GM21528 (cell line): ENCODE results near the gene EFNA3.

Experiments
- ATAC-seq: cut with Tn5 transposase; IDR thresholded peaks from one replicate; pipeline ENCODE4 v1.9.1; 2021; ENCODE audit warnings: mild to moderate bottlenecking, moderate library complexity; ENCODE audit not compliant: unreplicated experiment, low FRiP score

EFNA3 gene

GRCh38 chr1:155082301-155083051, 3.8 kb downstream of the EFNA3 start:
- no peak for ATAC-seq

- no peak for ATAC-seq
Observed at GRCh38 chr1:155083052-155083541, 4.5 kb downstream of the EFNA3 start.

DNA sequence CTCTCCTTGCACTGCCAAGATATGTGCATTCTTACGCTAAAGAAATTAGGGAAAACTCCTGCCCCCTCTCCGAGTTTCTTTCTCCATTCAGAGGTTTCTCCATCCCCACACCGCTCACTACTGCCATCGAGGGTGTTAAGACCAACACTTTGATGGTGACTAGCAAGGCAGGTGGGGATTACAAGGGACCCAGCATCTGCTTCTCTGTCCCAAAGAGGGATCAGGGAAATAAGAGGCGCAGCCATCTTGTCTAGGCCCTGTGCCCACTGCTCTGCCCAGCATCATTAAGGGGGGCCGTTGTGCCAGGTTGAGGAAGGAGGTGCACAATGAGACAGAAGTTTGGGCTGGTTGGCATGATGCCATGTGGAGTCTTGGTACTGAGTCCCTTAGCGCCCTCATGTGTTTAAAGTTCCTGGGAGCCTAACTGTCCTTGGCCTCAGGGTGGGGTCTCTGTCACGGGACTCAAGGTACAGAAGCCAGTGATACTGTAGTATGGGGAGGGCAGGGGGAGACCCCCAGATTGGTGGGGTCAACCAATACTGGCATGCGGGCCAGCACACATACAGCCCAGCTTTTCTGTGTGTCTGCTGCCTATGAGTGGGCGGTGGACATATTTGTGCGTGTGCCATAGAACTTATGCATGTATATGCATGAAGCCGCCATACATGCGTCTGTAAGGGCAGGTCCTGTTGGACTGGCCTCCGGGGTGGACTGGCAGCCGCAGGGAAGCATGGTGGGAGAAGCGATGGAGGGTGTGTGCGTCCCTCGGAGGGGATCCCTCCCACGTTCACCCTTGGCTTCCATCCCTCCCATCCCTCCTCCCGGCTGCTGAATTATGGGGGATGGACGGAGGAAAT, 5.5 kb downstream of the EFNA3 start:
- peak; percentile 2 for ATAC-seq

DNA sequence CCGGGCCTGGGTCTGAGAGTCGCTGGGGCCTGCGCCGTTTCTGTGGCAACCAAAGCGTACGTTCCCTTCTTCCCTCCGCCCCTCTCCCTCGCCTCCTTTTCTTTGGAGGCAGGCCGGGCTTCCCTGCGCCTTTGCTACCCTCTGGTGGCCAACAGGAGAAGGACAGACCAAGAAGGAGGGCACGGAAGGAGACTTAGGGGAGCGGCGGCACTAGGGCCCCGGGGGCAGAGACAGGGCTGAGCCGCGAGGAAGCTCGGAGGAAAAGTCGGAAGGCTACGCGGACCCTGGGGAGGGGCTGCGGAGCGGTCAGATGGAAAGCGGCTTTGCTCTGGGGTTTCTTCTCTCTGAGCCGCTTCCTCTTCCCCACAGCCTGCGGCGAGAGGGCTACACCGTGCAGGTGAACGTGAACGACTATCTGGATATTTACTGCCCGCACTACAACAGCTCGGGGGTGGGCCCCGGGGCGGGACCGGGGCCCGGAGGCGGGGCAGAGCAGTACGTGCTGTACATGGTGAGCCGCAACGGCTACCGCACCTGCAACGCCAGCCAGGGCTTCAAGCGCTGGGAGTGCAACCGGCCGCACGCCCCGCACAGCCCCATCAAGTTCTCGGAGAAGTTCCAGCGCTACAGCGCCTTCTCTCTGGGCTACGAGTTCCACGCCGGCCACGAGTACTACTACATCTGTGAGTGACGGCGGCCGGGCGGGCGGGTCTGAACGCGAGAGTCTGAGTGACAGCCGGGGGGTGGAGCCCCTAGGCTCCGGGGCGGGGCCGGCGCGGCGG, 6.3 kb downstream of the EFNA3 start:
- peak; percentile 74 for ATAC-seq

- no peak for ATAC-seq
Observed at GRCh38 chr1:155085504-155086127, 7.0 kb downstream of the EFNA3 start.

DNA sequence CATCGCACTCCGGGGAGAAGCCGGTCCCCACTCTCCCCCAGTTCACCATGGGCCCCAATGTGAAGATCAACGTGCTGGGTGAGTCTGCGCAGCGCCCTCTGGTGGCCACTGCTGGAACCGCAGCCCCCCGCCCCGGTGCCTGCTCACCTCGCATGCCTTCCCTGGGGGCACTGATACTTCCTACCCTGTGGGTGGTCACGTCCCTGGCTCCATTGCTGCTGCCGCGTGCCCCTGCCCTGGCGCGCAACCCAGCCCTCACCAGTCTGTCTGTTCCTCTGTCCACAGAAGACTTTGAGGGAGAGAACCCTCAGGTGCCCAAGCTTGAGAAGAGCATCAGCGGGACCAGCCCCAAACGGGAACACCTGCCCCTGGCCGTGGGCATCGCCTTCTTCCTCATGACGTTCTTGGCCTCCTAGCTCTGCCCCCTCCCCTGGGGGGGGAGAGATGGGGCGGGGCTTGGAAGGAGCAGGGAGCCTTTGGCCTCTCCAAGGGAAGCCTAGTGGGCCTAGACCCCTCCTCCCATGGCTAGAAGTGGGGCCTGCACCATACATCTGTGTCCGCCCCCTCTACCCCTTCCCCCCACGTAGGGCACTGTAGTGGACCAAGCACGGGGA, 7.6 kb downstream of the EFNA3 start:
- no peak for ATAC-seq

DNA sequence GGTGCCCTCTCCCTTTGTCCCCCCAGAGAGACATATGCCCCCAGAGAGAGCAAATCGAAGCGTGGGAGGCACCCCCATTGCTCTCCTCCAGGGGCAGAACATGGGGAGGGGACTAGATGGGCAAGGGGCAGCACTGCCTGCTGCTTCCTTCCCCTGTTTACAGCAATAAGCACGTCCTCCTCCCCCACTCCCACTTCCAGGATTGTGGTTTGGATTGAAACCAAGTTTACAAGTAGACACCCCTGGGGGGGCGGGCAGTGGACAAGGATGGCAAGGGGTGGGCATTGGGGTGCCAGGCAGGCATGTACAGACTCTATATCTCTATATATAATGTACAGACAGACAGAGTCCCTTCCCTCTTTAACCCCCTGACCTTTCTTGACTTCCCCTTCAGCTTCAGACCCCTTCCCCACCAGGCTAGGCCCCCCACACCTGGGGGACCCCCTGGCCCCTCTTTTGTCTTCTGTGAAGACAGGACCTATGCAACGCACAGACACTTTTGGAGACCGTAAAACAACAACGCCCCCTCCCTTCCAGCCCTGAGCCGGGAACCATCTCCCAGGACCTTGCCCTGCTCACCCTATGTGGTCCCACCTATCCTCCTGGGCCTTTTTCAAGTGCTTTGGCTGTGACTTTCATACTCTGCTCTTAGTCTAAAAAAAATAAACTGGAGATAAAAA, 8.4 kb downstream of the EFNA3 start:
- no peak for ATAC-seq

DNA sequence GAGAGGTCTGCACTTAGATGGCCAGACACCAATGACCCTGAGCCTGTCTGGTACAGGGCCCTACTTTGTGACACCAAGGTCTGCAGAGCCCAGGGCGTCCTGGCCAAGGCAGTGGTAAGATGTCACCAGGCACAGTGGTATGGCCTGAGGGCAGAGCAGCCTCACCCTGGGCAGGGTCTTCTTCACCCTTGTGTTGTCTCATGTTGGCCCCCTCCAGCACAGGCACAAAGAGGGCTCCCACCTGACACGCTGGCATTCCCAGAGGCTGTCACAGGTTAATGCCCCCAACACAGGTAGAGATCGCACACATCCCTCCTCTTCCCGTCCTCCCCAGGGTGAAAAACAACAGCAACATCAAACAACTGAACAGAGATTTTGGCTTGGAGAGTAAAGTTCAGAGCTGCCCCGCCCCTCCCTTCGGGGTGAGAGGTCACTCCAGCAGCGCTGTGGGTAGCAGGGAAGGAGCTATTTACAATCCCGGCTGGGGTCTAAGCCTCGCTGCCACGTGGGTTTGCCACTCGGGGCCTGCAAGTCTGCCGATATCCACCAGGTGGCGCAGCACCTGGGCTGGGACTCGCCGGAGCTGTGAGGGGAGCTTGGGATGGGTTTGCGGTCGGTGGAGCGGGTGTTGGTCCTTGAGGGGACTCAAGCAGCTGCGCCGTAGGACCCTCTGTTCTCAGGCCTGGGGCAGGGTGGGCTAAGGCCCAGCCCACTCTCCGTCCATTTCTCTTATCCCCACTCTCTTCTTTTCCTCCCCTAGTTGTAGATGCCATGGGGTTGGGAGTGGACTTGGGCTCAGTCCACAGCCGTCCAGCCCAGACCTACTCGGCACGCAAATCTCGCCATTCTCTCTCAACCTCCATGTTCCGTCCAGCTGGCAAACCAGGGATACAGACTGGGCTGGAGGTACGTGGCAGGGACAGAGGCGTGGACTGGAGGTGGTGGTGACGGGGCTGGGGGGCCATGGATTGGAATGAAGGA, 12.7 kb downstream of the EFNA3 start:
- ATAC-seq, result peak; percentile 49

DNA sequence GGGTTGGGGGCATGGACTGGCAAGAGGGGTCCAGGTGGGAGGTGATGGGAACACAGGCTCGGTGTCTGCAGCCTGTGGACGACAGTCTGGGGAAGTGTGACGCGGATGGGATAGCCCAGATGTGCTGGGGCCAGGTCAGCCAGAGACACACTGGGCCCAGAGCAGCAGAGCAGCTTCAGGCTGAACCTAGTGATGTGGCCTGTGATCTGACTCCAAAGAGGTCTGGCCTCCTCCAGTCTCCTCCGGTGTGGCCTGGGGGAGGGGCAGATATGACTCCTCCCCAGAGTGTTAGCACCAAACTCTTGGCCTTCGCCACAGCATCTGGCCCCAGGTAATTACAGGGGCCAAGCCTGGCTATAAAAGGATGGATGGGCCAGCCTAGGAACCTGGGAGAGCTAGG, 13.5 kb downstream of the EFNA3 start:
- ATAC-seq, result no peak

GRCh38 chr1:155092641-155093040, 14.0 kb downstream of the EFNA3 start:
- no peak for ATAC-seq

- ATAC-seq, result no peak
Observed at GRCh38 chr1:155093911-155094621, 15.4 kb downstream of the EFNA3 start.

- ATAC-seq, result no peak
Observed at GRCh38 chr1:155094622-155094948, 15.9 kb downstream of the EFNA3 start.

DNA sequence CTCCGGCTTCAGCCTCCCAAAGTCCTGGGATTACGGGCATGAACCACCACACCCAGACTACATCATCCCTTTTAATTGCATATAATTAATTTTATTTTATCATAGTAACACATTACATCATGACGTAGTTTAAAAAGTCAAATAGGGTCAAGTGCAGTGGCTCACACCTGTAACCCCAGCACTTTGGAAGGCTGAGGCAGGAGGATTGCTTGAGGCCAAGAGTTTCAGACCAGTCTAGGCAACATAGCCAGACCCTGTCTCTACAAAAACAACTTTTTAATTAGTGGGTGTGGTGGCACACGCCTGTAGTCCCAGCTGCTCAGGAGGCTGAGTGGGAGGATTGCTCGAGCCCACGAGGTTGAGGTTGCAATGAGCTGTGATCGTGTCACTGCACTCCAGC, 20.7 kb downstream of the EFNA3 start:
- ATAC-seq, result no peak

DNA sequence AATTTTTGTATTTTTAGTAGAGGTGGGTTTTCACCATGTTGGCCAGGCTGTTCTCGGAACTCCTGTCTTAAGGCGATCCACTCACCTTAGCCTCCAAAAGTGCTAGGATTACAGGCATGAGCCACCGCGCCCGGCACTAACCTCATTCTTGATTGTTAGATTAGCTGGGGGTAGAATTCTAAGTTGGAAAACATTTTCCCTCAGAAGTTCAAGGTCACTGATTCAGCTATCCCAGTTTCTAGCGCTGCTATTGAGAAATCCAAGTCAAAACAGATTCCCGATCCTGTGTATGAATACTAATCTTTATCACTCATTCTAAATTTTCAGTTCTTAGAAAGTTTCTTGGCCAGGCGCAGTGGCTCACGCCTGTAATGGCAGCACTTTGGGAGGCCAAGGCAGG, 24.7 kb downstream of the EFNA3 start:
- ATAC-seq, result no peak

DNA sequence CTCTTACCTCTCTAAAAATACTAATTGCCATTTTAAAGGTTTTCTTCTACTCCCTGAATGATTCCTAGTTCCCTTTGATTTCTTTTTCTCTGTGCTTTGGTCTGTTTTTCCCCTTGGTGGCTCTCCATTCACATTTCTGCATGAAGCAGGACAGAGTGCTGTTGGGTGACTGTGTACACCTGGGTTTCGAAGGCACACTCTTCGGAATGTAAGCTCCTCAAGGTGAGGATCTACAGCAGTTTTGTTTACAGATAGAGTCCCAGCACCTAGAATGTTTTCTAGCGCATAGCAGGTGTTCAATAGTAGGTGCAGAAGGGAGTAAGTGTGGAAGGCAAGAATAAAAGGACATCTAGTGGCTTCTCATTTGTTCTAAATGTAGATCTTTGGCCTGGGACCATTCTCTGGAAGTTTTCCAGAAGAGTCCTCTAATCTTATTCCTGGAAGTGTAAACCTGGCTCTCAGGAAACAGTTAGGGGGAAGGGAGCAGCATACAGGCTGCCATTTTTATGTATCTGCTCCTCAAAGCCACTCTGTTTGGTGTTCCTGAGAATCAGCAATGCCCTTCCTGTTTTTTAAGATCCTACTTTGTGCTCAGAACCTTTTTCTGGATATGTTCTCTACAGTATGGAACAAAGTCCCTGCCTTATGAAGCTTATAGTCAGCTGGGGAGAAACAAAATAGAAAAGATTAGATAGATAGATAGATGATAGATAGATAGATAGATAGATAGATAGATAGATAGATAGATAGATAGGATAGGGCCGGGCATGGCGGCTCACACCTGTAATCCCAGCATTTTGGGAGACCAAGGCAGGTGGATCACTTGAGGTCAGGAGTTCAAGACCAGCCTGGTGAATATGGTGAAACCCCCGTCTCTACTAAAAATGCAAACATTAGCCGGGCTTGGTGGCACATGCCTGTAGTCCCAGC, 26.2 kb downstream of the EFNA3 start:
- ATAC-seq, result no peak

GRCh38 chr1:155105604-155106011, 27.0 kb downstream of the EFNA3 start:
- ATAC-seq, result no peak

GRCh38 chr1:155106862-155107261, 28.2 kb downstream of the EFNA3 start:
- no peak for ATAC-seq
